Measurements from ENCODE around the gene PMP22.
A peak's percentile ranks its signal among the peaks of the same experiment; 100 is the strongest.
"Not testable (repeated sequence)": the region's sequence is repeated elsewhere in the genome, so short reads cannot be mapped to it uniquely, and the experiment has no call there.

PMP22 gene

GRCh38 chr17:15200574-15200973 lies 64.6 kb downstream of the PMP22 start:
- not testable (repeated sequence) for DNase-seq

GRCh38 chr17:15197229-15197628 lies 67.9 kb downstream of the PMP22 start:
- DNase-seq = no peak

GRCh38 chr17:15194859-15195277 lies 70.3 kb downstream of the PMP22 start:
- DNase-seq = no peak

- peak; percentile 66 for DNase-seq
Measured at GRCh38 chr17:15185625-15185991, 79.5 kb downstream of the PMP22 start.

GRCh38 chr17:15184872-15185624 lies 80.1 kb downstream of the PMP22 start:
- no peak for DNase-seq

- no peak for DNase-seq
Measured at GRCh38 chr17:15181816-15182215, 83.3 kb downstream of the PMP22 start.

- no peak for DNase-seq
Measured at GRCh38 chr17:15181333-15181732, 83.8 kb downstream of the PMP22 start.

- DNase-seq = no peak
Measured at GRCh38 chr17:15180121-15180561, 85.0 kb downstream of the PMP22 start.

Data from right hindlimb (tissue), 1 donor.